CD1c-positive myeloid dendritic cell (primary cell): Measurements from ENCODE around the gene ENTPD8.
A peak's percentile ranks its signal among the peaks of the same experiment; 100 is the strongest.

Source experiments
- DNase-seq: peaks from one replicate; pipeline ENCODE4 v3.0.0-alpha.2; 2016; ENCODE audit errors: extremely low spot score

ENTPD8 gene

DNA sequence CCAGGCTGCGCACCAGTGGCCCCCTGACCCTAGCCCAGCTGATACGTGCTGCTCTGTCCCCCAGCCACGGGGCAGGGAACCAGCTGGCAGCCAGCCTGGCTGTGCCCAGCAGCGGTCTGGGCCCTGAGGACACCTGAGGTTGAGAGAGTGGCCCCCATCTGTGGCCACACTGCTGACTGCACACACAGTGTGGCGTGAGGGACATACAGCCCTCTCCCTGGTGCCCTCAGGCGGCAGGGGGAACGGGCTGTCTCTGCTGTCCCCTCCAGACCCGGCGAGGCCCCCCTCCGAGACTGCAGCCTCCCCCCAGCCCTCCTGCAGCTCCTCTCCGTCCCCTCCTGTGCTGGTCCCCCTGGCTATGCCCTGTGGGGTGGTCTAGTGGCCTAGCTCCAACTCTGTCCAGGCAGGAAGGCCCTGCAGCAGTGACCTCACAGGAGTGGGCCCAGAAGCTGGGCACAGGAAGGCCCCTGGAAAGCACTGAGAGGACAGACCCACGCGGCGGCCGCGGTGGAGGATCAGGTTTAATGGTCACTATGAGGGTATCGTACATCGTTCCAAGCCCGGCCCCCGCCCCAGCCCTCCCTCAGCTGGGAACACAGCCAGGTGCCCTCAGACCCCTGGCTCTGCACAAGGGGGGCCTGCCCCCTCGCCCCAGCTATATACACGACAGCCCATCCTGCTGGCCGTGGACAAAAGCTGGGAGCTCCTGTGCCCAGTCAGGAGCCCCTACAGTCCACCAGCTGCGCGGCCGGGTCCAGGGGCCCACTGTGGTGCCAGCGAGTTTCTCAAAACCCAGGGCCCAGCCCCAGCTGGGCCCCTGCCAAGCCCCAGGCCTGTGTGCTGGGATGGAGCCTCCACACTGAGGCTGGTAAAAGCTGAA is 6.8 kb upstream of the ENTPD8 start:
- DNase-seq: no peak

DNA sequence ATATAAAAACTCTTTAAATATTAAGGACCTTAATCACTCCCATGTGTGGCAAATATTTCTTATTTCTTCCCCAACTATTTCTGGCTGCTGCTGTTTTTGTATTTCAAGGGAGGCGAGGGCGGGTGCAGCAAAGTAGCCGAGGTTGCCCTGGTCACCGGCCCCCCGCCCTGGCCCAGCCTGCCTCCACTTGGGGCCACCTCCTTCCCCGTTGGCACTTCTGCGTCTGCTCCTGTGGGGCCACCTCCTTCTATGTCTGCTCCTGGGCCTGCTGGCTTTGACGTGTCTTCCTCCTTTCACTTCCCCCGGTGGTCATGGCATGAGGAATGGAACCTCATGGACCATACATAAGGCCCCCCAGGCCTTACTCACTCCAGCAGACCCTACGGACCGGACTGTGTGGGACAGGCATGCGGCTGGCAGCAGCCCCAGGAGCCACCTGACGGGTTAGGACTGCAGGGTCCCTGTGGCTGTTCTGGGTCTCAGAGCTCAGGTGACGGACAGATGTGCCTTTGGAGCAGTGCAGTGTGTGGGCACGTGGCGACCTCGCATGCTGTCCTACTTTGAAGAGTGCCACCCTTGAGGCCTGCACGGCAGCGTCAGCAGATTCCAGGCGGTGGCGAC is 5.8 kb upstream of the ENTPD8 start:
- peak; percentile 83 for DNase-seq

DNA sequence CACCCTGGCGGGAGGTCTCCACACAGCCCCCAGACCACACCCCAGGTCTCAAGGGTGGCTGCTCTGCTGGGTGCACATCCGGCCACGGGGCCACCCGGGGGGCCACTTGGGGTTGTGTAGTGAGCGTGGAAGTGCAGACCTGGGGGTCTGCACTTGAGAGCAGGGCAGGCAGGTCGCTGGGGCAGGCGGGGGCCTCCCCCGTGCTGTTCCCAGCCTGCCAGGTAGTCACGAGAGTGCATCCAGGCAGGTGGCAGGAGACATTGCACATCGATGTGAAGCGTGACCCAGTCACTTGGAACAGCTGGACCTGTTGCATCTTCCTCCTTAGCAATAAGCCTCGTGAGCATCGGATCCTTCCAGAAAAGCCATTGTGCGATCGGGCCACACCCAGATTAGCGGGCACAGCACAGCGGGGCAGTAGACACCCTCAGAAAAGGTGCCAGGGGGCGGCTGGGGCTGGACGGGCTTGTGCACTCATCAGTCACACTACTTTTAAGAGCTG is 4.8 kb upstream of the ENTPD8 start:
- DNase-seq: no peak

DNA sequence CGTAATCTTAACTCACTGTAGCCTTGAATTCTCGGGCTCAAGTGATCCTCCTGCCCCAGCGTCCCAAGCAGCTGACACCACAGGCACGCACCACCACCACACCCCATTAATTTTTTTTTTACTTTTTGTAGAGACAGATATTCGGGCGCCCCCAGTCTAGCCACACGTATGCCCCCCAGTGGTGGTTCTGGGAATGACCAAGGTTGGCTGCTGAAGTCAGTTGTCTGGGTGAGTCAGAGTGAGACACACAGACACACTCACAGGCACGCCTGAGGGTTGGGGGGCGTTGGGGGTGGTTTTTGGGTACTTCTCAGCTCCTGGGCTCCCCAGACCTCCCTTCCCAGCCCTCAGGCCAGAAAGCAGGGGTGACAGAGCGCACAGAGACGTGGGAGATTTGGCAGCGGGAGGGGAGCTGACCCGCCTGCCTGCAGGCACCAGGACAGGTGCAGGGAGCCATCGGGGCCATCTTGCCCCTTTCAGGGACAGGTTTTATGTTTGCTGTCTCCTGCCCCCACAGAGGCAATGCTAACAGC is 4.2 kb upstream of the ENTPD8 start:
- peak; percentile 91 for DNase-seq

DNA sequence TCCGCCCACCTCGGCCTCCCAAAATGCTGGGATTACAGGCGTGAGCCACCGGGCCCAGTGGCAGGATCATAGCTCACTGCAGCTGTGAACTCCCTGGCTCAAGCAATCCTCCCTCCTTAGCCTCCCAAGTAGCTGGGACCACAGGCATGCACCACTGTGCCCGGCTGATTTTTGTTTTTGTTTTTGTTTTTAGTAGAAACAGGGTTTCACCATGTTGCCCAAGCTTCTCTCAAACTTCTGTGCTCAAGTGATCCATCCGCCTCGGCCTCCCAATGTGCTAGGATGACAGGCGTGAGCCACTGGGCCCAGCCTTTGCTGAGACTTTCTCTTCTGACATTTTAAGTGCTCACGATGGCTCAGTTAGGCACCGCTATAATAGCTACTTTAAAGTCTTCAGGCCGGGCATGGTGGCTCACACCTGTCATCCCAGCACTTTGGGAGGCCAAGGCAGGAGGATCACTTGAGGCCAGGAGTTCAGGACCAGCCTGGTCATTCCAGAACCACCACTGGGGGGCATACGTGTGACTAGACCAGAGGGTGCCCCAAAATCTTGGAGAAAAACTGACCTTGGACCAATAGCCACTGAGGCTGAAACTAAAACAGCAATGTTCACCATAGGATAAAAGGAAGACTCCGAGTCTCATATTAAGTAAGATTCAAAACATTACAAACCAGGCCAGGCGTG is 3.1 kb upstream of the ENTPD8 start:
- DNase-seq: no peak

DNA sequence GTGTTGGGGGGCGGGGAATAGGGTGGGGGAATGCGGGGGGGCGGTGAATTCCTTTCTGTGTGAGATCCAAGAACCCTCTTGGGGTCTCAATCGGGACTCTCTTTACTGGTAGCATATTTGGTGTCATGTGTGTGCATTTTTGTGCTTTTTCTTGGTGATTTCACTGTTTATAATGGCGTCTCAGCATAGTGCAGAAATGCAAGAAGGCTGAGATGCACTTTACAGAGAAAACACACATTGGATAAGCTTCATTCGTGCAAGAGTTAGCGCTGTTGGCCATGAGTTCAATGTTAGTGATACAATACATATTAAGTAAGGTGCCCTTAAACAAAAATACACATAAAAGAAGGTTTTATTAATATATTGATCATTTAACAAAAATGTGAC is 771 bp upstream of the ENTPD8 start:
- DNase-seq: no peak

DNA sequence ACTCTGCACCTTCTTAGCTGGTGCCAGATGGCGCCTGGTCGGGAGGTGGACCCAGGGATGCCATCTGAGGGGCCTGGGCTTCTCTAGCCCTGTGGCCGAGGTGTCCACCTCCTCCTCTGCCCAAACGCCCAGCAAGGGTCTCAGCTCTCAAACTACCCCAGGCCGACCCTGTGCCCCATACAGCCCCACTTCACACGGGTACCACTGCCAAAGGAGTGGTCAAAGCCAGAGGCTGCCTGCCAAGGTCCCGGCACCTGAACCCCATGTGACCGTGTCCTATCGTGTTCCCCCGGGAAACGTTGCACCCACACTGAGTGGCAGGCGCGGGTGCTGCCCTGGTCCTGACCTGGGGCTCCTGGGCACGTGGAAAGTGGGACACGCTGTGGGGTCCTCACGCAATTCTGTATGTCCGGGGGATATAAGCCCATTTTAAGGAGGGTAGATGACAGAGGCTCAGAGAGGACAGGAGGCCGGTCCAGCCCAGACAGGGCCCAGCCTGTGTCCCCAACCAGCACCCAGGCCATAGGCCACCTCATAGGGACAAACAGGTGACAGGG is 1.9 kb downstream of the ENTPD8 start:
- DNase-seq: no peak

DNA sequence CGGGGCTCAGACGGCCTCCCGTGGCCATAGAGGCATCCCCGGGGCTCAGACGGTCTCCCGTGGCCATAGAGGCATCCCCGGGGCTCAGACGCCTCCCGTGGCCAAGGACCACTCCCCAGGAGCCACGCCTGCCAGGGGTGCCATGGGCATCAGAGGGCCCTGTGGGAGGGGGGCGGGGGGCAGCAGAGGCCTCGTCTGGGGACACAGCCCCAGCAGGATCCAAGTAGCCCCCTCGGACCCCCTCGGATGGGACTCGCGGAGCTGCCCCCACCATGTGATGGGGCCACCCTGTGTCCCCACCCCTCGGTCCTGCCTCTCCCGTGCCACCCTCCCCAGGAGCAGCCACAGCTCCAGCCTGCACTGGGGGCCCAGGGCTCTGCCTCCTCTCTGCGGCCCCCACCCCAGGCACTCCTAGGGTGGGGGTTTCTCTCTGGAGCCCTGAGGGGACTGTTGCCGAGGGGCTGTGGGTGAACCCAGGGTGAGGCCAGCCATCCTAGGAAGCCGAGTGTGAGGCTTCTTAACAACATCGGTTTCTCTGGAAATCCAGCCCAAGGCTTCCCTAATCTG is 2.5 kb downstream of the ENTPD8 start:
- no peak for DNase-seq

DNA sequence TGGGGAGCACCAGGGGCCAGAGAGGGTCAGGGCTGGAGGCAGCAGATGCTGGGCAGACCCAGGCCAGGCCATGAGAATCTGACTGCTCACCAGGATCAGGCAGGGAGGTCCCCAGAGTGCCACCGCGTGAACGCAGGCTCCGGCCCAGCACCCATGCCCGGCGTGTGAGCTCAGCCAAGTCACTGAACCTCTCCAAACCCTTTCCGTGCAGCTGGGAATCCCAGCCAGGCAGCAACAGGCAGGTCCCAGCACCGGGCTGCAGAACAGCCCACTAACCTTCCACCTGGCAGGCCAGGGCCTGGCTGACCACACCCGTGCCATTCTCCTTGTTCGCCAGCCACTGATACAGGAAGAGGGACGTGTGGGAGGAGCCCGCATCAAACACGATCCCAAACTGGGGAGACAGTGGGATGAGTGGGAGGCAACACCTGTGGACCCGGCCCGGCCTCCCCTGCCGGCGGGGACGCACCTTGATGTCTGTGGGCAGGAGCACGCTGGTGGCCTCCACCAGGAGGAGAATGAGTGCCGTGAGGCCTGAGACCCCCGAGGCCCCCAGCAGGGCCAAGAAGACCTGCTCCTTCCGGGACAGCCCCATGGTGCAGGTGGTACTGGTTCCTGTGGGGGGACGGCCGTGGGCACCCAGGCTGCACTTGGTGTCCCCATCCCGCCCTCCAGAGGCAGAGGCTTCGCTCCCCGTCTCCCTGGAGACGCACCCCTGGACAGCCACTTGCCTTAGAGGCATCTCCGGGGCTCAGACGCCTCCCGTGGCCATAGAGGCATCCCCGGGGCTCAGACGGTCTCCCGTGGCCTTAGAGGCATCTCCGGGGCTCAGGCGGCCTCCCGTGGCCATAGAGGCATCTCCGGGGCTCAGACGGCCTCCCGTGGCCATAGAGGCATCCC is 3.2 kb downstream of the ENTPD8 start:
- no peak for DNase-seq

DNA sequence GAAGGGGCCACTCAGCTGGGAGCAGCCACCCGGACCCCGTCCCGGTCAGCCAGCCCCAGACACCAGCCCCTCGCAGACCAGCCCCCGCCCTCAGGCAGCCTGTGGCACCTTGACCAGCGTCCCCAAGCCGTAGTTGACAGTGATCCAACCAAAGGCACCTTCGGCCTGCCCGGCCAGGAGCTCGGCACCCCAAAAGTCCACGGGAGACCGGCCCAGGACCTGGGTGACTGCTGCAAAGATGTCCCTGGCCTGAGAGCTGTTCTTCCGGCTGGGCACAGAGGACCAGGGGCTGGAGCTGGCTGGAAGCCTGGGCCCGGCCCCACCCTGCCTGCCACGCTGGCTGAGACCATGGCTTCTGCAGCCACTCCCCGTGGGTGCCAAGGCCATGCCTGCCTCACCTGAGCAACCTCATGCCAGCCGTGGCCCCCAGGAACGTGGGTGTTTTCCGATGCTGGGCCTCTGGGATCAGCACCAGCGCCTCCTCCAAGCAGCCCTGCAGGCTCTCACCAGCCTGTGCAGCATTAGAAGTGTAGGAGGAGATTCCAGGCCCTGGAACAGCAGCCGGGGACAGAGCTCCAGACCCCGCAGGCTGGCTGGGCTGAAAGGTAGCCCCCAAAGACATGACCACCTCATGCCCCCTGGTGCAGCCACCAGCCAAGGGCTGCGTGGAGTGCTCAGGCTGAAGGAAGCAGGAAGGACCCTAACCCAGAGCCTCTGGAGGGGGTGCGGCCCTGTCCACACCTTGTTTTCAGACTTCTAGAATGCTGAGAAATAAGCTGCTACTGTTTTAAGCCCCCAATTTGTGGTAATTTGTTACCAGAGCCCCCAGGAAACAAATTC is 4.2 kb downstream of the ENTPD8 start:
- DNase-seq: no peak

DNA sequence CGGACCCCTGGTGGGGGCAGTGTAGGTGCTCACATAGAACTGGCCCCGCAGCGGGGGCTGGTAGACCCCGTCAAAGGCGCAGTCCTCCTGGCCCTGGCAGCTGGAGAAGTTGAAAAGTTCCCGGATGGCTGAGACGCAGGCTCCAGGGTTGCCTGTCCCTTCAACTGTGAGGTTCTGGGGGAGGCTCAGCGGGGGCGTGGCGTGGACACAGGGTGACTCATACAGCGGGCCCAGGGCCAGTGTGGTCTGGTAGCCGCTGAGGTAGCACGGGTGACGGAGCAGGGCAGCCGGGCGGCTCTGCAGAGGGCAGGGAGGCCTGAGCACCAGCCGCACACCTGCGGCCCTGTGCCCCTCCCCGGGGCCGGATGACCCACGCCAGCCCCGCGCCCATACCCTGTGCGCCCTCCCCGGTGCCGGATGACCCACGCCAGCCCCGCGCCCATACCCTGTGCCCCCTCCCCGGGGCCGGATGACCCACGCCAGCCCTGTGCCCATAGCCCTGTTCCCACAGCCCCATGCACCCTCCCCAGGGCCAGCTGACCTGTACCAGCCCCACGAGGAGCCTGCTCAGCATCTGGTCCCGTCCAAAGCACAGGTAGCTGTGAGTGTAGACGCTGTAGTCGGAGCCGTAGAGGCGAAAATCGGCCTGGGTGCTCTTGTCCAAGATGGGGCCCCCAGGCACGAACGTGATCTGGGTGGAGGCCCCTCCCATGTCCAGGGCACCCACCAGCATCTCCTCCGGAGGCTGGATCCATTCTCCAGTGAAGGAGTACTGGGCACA is 5.0 kb downstream of the ENTPD8 start:
- DNase-seq: peak; percentile 64

DNA sequence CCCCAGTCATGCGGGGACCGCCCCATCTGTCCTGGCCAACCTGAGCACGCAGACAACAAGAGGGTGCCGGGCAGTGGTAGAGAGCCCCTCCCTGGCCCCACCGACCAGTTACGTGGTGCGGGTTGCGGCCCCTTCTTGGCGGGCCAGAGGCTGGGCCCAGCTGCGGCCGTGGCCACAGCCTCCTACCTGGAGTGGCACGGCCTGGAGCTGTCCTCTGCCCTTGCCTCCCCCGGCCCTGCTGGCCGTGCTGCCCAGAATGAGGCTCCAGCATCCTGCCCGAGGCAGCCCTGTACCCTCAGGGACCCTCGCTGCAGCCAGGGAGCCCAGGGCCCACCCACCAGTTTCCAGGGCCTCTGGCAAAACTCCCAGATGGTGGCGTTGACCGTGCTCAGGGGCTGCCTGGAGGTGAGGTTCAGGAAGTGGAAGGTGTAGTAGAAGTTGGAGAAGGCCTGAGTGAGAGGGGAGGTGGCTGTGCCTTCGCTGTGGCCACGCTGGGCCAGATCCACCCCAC is 5.7 kb downstream of the ENTPD8 start:
- no peak for DNase-seq

DNA sequence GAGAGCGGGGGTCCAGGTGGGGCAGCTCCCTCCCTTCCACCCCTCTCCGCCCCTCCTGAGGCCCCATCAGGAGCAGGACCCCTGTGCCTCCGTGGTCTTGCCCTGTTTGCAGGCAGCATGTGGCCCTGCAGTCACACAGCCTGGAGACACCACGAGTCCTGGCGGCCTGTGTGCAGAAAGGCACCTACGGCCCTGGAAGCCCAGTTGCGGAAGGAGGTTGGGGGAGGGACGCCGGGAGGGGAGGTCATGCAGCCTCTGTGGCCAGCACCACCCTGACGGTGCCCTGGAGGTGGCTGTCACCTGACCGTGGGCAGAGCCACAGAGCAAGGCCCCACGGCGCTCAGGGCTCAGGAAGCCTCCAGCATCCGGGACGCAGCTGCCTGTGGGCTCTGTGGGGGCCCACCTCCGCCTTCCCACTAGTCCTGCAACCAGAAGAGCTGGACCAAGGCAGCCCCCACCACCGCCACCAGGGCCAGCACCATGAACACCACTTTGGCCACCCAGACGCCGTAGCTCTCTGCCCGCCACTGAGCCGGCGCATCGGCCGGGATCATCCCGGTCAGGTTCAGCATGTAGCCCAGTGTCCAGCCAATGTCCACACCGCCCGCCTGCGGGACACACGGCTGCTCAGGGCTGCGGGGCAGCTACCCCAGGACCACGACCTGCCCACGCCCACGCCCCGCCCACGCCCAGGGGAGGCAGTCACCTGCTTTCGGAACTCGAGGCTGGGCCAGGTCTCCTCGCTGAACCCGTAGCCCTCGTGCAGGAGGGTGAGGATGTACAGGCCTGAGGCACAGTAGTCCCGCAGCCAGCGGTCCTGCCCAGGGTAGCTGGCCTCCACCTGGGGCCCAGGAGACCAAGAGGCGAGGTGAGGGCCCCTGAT is 6.4 kb downstream of the ENTPD8 start:
- peak; percentile 15 for DNase-seq

DNA sequence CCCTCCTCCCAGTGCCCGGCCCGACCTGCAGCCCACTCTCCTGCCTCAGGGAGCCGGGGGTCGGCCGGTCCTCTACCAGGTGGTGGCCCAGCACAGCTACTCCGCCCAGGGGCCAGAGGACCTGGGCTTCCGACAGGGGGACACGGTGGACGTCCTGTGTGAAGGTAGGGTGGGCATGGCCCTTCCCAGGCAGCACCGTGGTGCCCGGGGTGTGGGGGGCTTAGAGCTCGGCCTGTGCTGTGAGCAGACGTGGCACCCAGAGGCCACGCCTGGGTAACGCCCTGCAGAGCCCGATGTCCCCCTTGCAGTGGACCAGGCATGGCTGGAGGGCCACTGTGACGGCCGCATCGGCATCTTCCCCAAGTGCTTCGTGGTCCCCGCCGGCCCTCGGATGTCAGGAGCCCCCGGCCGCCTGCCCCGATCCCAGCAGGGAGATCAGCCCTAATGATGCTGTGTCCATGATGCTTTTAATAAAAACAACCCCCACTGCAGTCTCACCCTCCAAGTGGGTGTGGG is 7.2 kb downstream of the ENTPD8 start:
- no peak for DNase-seq

DNA sequence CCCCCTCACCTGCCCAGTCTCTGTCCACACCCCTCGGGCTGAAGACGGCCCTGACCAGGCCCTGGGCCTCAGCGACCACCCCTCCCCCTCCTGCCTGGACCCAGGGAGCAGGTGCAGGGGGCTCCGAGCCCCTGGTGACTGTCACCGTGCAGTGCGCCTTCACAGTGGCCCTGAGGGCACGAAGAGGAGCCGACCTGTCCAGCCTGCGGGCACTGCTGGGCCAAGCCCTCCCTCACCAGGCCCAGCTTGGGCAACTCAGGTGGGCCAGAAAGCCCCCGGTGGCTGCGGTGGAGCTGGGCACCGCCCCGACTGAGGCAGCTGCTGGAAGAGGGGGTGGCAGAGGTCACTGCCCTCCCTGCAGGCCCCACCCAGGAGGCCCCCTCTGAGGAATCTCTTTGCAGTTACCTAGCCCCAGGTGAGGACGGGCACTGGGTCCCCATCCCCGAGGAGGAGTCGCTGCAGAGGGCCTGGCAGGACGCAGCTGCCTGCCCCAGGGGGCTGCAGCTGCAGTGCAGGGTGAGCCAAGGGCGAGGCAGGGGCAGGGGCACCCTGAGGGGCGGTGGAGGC is 7.7 kb downstream of the ENTPD8 start:
- DNase-seq: no peak

DNA sequence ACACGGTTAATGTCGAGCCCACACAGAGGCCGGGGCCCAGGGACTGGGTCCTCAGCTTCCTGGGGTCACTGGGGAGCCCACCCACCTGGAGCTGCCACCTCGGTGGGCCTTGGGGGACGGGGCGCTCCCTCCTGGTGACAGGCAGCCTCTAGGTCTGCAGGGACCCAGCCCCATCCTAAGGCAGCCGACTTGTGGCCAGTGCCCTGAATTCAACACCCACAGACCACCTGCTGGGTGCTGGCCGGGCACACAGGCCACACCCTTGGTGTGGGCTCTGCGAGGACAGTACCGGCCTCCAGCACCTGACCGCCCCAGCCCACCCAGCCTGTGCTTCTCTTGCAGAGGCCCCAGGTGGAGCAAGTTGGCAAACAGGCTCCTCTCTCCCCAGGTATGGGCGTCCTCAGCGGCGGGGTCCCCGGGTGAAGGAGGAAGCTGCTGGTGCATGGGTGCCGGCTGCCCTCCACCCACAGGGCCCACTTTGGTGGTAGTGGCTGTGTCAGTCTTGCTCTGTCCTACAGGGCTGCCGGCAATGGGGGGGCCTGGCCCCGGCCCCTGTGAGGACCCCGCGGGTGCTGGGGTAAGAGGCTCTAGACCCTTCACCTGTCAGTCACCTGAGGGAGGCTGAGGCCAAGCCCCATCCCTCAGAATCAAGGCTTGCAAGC is 8.3 kb downstream of the ENTPD8 start:
- no peak for DNase-seq
